Colonic mucosa (tissue), 4 donors: ENCODE measurements around the gene SPTLC3. TPM values are rescaled to one million over a fixed set of nuclear protein-coding genes. Genes with fewer than 3 reads are reported as not detected.

Experiments
- DNase-seq: peaks from one replicate; pipeline ENCODE4 v3.0.0-alpha.2; 2020
- H3K27ac ChIP-seq: fragments of 200-600 bp; one replicate; pipeline ENCODE4 v1.8.0; 2021
- H3K27me3 ChIP-seq: fragments of 200-600 bp; one replicate; pipeline ENCODE4 v1.8.0; 2021
- H3K36me3 ChIP-seq: fragments of 200-600 bp; one replicate; pipeline ENCODE4 v1.8.0; 2021
- H3K4me1 ChIP-seq: fragments of 200-600 bp; one replicate; pipeline ENCODE4 v1.8.0; 2021; ENCODE audit warnings: mild to moderate bottlenecking
- H3K4me3 ChIP-seq: fragments of 200-600 bp; one replicate; pipeline ENCODE4 v1.8.0; 2021
- H3K9ac ChIP-seq, 2 donors: one replicate each; pipeline ENCODE4 v1.7.0; 2013; ENCODE audit warnings: control low read depth in 2 of 2, low read depth in 2 of 2, low read length in 2 of 2
- H3K9me3 ChIP-seq: fragments of 200-600 bp; one replicate; pipeline ENCODE4 v1.8.0; 2021
- intact Hi-C: fragments of 100-400 bp; cut with DNase I; formaldehyde crosslinking; loops from one replicate; pipeline ENCODE4 v1.14.1; 2022
- total RNA-seq, 2 donors: library from RNA; stranded (reverse); fragmentation: NEBNext Ultra II Directional in 1 of 2; extraction: Animal tissue kit (Norgen Biotek cat#: 25700) in 1 of 2; gene quantifications; one replicate each; pipeline ENCODE4 v1.2.1, GENCODE V29; 2021
- TF ChIP-seq, protein P1 (sequence below): fragments of 200-600 bp; IDR thresholded peaks from one replicate; pipeline ENCODE4 v1.8.0; 2022; ENCODE audit warnings: antibody characterized with exemption, mild to moderate bottlenecking
- donor health status: healthy.
- donor health status: DM: no; HTN: no; CAD: no.
- donor health status: DM: no; HTN: no; CAD: no.

SPTLC3 gene
- total RNA-seq, 2 donors from 2014 or later = 7.0 to 12.5 TPM

DNA sequence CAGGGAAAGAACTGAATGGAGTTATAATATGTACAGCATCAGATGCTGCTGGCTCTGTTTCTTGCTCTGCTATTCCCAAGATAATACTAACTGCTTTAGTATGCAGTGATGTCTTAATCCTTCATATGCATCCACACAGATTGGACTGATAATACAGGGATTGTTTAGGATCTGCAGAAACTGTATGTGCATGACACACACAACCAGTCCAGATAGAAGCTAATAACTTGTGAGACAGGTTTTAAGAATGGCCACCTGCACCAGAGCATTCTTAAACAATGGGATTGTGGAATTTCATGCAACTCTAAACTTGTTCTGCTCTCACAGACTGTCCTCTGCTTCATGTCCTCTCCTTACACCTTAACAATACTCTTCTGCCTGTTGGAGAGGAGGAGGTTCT, 90.9 kb downstream of the SPTLC3 start:
- H3K9me3 ChIP-seq = no peaks in the 10 kb centered on the region
- H3K27ac ChIP-seq = no peak overlapping the region
- H3K9ac ChIP-seq = no peak overlapping the region
- no peaks in the 10 kb centered on the region for H3K4me1 ChIP-seq
- intact Hi-C loops = loop anchor here (10.0 kb wide), 1 partner anchor 85 kb away; no protein-coding TSS in a partner anchor
- DNase-seq = no peak
- TF ChIP-seq, protein P1, sequence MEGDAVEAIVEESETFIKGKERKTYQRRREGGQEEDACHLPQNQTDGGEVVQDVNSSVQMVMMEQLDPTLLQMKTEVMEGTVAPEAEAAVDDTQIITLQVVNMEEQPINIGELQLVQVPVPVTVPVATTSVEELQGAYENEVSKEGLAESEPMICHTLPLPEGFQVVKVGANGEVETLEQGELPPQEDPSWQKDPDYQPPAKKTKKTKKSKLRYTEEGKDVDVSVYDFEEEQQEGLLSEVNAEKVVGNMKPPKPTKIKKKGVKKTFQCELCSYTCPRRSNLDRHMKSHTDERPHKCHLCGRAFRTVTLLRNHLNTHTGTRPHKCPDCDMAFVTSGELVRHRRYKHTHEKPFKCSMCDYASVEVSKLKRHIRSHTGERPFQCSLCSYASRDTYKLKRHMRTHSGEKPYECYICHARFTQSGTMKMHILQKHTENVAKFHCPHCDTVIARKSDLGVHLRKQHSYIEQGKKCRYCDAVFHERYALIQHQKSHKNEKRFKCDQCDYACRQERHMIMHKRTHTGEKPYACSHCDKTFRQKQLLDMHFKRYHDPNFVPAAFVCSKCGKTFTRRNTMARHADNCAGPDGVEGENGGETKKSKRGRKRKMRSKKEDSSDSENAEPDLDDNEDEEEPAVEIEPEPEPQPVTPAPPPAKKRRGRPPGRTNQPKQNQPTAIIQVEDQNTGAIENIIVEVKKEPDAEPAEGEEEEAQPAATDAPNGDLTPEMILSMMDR = no peak
- H3K27me3 ChIP-seq = no peaks in the 10 kb centered on the region
- H3K36me3 ChIP-seq = no peaks in the 10 kb centered on the region
- H3K4me3 ChIP-seq = no peak overlapping the region

DNA sequence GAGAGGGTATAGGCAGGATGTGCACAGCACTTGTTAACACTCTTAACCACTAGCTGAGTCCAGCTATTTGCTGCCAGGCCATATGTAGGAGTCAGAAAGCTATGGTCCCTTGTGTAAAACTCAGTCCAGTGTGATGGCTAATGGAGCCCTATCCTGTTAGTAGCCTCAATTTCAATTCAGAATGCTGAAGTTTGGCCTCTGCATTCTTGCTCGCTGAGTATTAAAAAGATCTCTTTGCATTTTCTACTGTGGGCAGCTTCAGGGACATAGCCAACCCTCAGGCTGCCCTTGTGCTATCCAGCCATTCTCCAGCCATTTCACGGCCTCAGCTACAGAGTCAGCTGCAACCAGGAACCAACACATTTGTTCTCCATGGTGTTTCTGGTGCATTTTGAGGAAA, 92.5 kb downstream of the SPTLC3 start:
- Histone ChIP-seq H3K36me3 (no peaks in the 10 kb centered on the region), H3K4me3 (no peak overlapping the region), H3K27ac (no peak overlapping the region), H3K27me3 (no peaks in the 10 kb centered on the region), H3K9me3 (no peaks in the 10 kb centered on the region), H3K4me1 (no peaks in the 10 kb centered on the region), H3K9ac (no peak overlapping the region)
- intact Hi-C loops = no loop called here
- TF ChIP-seq, protein P1 = no peak
- no peak for DNase-seq

DNA sequence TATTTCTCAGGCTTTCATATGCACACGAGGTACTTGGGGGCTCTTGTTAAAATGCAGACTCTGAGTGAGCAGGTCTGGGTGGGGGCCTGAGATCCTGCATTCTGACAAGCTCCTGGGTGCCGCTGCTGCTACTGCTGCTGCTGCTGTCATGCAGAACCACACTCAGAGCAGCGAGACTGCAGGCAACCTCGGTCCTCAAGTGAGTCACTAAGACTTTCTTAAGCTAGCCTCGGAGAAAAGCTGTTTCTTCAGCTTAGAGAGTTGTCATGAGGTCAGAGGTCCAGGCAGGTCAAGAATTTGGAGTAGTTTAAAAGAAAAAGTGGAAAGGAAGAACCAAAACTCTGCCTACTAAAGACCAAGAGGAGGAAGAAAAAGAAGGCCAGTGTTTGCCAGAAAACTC, 92.9 kb downstream of the SPTLC3 start:
- intact Hi-C loops = no loop called here
- Histone ChIP-seq H3K27me3 (no peaks in the 10 kb centered on the region), H3K9me3 (no peaks in the 10 kb centered on the region), H3K36me3 (no peaks in the 10 kb centered on the region), H3K9ac (no peak overlapping the region), H3K27ac (no peak overlapping the region), H3K4me3 (no peak overlapping the region), H3K4me1 (no peaks in the 10 kb centered on the region)
- DNase-seq = no peak
- TF ChIP-seq, protein P1 = no peak

DNA sequence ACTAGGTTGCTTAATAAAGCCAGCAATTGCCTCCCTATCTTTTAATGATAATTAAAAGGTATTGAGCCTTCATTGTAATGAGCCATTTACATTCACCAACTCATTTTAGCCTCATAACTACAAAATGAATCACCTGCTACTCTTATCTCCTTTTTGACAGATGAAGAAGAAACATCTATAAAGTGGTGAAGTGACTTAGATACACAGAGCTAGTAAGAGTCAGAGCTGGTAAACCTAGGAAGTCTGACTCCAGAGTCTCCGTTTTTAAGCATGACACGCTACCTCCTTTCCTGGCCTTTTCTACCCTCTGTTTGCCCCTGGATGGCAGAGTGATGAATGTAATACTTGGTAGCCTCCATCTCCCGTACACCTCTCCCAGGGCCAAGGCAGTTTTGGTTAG, 93.5 kb downstream of the SPTLC3 start:
- no peaks in the 10 kb centered on the region for H3K36me3 ChIP-seq
- H3K27me3 ChIP-seq = no peaks in the 10 kb centered on the region
- TF ChIP-seq, protein P1 = no peak
- H3K9ac ChIP-seq = no peak overlapping the region
- no peak overlapping the region for H3K27ac ChIP-seq
- no peaks in the 10 kb centered on the region for H3K9me3 ChIP-seq
- DNase-seq = no peak
- H3K4me1 ChIP-seq = no peaks in the 10 kb centered on the region
- intact Hi-C loops = no loop called here
- H3K4me3 ChIP-seq = no peak overlapping the region

DNA sequence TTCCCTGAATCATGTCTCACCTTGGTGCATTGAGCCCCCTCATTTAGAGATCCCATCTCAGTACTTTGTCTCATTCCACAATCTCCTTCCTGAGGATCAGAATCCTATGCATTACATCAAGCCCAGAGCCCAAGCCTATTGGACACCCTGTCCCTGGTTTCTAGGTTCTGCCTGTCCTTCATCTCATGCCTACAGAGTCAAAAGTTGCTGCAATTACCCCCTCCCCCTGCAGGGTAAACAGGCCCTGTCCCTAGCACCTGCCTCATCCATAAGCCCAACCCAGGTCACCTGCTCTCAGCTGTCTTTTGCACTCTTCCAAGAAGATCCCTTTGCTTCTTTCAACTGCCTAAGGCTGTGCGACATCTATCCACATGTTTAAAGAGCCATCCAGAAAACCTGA, 93.9 kb downstream of the SPTLC3 start:
- H3K27me3 ChIP-seq = no peaks in the 10 kb centered on the region
- intact Hi-C loops = no loop called here
- H3K4me3 ChIP-seq = no peak overlapping the region
- no peaks in the 10 kb centered on the region for H3K36me3 ChIP-seq
- peak; percentile 30 for DNase-seq
- no peaks in the 10 kb centered on the region for H3K9me3 ChIP-seq
- no peak overlapping the region for H3K9ac ChIP-seq
- H3K4me1 ChIP-seq = no peaks in the 10 kb centered on the region
- no peak overlapping the region for H3K27ac ChIP-seq
- TF ChIP-seq, protein P1 = no peak

DNA sequence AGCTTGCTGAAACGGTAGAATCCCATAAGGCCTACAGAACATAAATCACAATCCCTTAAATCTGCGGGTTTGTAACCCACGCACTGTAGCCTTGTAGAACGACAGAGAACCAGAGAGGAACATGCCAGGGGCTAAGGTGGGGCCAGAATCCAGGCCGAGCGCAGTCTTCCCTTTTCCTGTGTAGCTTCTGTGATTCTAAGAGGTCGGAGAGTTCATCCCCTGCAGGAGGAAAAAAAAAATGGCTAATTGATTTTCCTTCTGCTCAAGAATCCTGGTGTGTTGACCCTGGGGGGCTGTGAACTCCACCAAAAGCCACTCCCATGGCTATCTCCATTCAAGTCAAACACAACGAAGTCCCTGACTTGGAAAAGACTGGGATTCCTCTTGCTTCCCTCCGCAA, 96.3 kb downstream of the SPTLC3 start:
- Histone ChIP-seq H3K27me3 (no peaks in the 10 kb centered on the region), H3K4me1 (no peaks in the 10 kb centered on the region), H3K27ac (no peak overlapping the region), H3K9ac (no peak overlapping the region), H3K36me3 (no peaks in the 10 kb centered on the region), H3K4me3 (no peak overlapping the region), H3K9me3 (no peaks in the 10 kb centered on the region)
- DNase-seq = no peak
- intact Hi-C loops = loop anchor here (5.0 kb wide), 1 partner anchor 178 kb away; no protein-coding TSS in a partner anchor
- TF ChIP-seq, protein P1 = no peak
